ENCODE measurements around the gene FARP2. TPM values are rescaled to one million over a fixed set of nuclear protein-coding genes. Genes with fewer than 3 reads are reported as not detected.

FARP2 gene
- total RNA-seq, 1 experiment from 2014 or later, result 49.3 TPM

- TF ChIP-seq CBX3 (IDR thresholded peaks at IDR 0.05; ENCODE audit: low read depth) (no peak), ELF1 (IDR thresholded peaks at IDR 0.05; ENCODE audit: borderline replicate concordance, low read depth) (no peak)
Observed at GRCh38 chr2:241323778-241324177, 32.3 kb upstream of the FARP2 start (continued).

GRCh38 chr2:241324775-241325174 lies 31.3 kb upstream of the FARP2 start:
- peaks cover 8 to 52% of the 10 kb centered on the region in 2 experiments for H3K36me3 ChIP-seq (ENCODE audit: control insufficient read depth in 1 of 2, insufficient read depth in 2 of 2, low read length in 2 of 2)

DNA sequence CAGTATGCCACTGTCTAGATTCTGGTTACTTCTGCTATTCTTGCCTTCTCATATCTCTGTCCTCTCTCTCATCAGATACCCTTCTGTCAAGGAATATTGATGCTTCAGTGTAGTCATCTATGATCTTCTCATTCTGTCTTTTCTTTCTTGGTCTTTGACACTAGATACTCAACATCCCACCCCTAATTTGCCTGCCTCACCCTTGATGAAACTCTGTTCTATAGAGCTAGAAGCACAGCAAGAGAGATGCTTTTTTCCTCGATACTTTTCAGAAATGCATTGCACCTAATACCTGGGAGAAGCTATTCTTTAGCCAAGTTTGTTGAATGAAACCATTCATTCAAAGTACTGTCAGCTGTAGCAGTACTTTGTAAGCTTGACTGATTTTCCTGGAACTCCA lies 30.8 kb upstream of the FARP2 start:
- Histone ChIP-seq H3K4me2 (ENCODE audit: low read length) (no peak overlapping the region), H3K9ac (ENCODE audit: low read length) (no peak overlapping the region), H3K9me2 (ENCODE audit: insufficient read depth) (no peaks in the 10 kb centered on the region), H4K20me1 (ENCODE audit: insufficient read depth) (peaks cover 29% of the 10 kb centered on the region), H3K27me3 (ENCODE audit: insufficient read depth, low read length) (no peaks in the 10 kb centered on the region), H3K27ac (ENCODE audit: low read depth, low read length) (no peak overlapping the region), H3K79me2 (ENCODE audit: insufficient read depth, low read length) (peaks cover 98% of the 10 kb centered on the region), H2AFZ (ENCODE audit: low read depth, low read length, poor library complexity, severe bottlenecking) (no peak overlapping the region), H3K36me3 (ENCODE audit: control insufficient read depth in 1 of 2, insufficient read depth in 2 of 2, low read length in 2 of 2) (peaks cover 6 to 52% of the 10 kb centered on the region in 2 experiments), H3K4me3 (replicated peaks in 1 of 2; ENCODE audit: low read depth in 1 of 2, low read length in 2 of 2) (no peak overlapping the region), H3K4me1 (ENCODE audit: control insufficient read depth in 1 of 2, insufficient read depth in 2 of 2, low read length in 2 of 2) (0 out of 4 replicates have a peak, but pooled peaks cover 0 to 3% of the 10 kb centered on the region in 2 experiments), H3K9me3 (ENCODE audit: control insufficient read depth in 1 of 2, insufficient read depth in 1 of 2, low read depth in 1 of 2, low read length in 2 of 2) (no peaks in the 10 kb centered on the region)
- RAD21 ChIA-PET (ENCODE audit: low non-redundant PET in 1 of 2, low total read pairs in 2 of 2, uncharacterized antibody in 2 of 2, unreplicated experiment in 2 of 2), result no interaction called here
- no peak for DNase-seq (ENCODE audit: low read depth, low spot score)
- TF ChIP-seq FOSL1 (IDR thresholded peaks at IDR 0.05; ENCODE audit: low read depth), result no peak
- TF ChIP-seq ZFX (IDR thresholded peaks at IDR 0.05), result no peak
- TF ChIP-seq TCF7L2 (IDR thresholded peaks at IDR 0.05; ENCODE audit: borderline replicate concordance, extremely low read depth, insufficient read depth, insufficient read length), result no peak
- no peak for TF ChIP-seq RAD21 (IDR thresholded peaks at IDR 0.05; ENCODE audit: low read depth)
- TF ChIP-seq SRF (IDR thresholded peaks at IDR 0.05; ENCODE audit: low read depth), result no peak
- no peak for ATAC-seq
- POLR2A ChIA-PET, result no interaction called here
- CTCF ChIA-PET, result no interaction called here
- intact Hi-C loops (cut with micrococcal nuclease), result no loop called here
- no TSS peak for BruUV-seq (replicated peaks)

More at GRCh38 chr2:241324775-241325174, 31.3 kb upstream of the FARP2 start:
- Histone ChIP-seq H3K9ac (ENCODE audit: low read length) (no peak overlapping the region), H3K9me3 (ENCODE audit: control insufficient read depth in 1 of 2, insufficient read depth in 1 of 2, low read depth in 1 of 2, low read length in 2 of 2) (no peaks in the 10 kb centered on the region), H3K4me2 (ENCODE audit: low read length) (no peak overlapping the region), H4K20me1 (ENCODE audit: insufficient read depth) (peaks cover 34% of the 10 kb centered on the region), H3K79me2 (ENCODE audit: insufficient read depth, low read length) (peaks cover 98% of the 10 kb centered on the region), H2AFZ (ENCODE audit: low read depth, low read length, poor library complexity, severe bottlenecking) (no peak overlapping the region), H3K9me2 (ENCODE audit: insufficient read depth) (no peaks in the 10 kb centered on the region), H3K4me1 (ENCODE audit: control insufficient read depth in 1 of 2, insufficient read depth in 2 of 2, low read length in 2 of 2) (0 out of 4 replicates have a peak, but pooled peaks cover 0 to 3% of the 10 kb centered on the region in 2 experiments), H3K27ac (ENCODE audit: low read depth, low read length) (no peak overlapping the region), H3K27me3 (ENCODE audit: insufficient read depth, low read length) (no peaks in the 10 kb centered on the region), H3K4me3 (replicated peaks in 1 of 2; ENCODE audit: low read depth in 1 of 2, low read length in 2 of 2) (no peak overlapping the region)
- intact Hi-C loops (cut with micrococcal nuclease), result no loop called here
- ChIA-PET RAD21 (ENCODE audit: low non-redundant PET in 1 of 2, low total read pairs in 2 of 2, uncharacterized antibody in 2 of 2, unreplicated experiment in 2 of 2) (no interaction called here), POLR2A (no interaction called here), CTCF (no interaction called here)
- no TSS peak for BruUV-seq (replicated peaks)
- TF ChIP-seq MAX (IDR thresholded peaks at IDR 0.05) (no peak), CEBPB (IDR thresholded peaks at IDR 0.05; ENCODE audit: low read depth) (no peak), ZFX (IDR thresholded peaks at IDR 0.05) (no peak)
- DNase-seq (ENCODE audit: low read depth, low spot score) (no peak), ATAC-seq (no peak)

Data from HCT116 (cell line).